Right lobe of liver (tissue), 4 donors: ENCODE measurements around the gene SCAND1.

Source experiments
- POLR2A ChIP-seq: fragments of 450-650 bp; IDR thresholded peaks from one replicate; pipeline ENCODE4 v1.6.1; 2017; ENCODE audit warnings: antibody characterized with exemption, mild to moderate bottlenecking
- TF ChIP-seq, protein P1 (sequence below), 4 donors: fragments of 200-600 bp in 3 of 4; fragments of 450-650 bp in 1 of 4; IDR thresholded peaks; one replicate each; pipeline versions ENCODE4 v1.5.1 to v1.8.0; 2016 to 2022; ENCODE audit warnings: antibody characterized with exemption in 4 of 4, mild to moderate bottlenecking in 2 of 4
- donor health status: DM: no; HTN: no; CAD: no.
- donor health status: DM: no; HTN: no; CAD: no.
- donor health status: DM: no; HTN: yes; CAD: no.

GRCh38 chr20:35908007-35908406 is 46.3 kb downstream of the SCAND1 start:
- no peak for TF ChIP-seq POLR2A
- TF ChIP-seq, protein P1, sequence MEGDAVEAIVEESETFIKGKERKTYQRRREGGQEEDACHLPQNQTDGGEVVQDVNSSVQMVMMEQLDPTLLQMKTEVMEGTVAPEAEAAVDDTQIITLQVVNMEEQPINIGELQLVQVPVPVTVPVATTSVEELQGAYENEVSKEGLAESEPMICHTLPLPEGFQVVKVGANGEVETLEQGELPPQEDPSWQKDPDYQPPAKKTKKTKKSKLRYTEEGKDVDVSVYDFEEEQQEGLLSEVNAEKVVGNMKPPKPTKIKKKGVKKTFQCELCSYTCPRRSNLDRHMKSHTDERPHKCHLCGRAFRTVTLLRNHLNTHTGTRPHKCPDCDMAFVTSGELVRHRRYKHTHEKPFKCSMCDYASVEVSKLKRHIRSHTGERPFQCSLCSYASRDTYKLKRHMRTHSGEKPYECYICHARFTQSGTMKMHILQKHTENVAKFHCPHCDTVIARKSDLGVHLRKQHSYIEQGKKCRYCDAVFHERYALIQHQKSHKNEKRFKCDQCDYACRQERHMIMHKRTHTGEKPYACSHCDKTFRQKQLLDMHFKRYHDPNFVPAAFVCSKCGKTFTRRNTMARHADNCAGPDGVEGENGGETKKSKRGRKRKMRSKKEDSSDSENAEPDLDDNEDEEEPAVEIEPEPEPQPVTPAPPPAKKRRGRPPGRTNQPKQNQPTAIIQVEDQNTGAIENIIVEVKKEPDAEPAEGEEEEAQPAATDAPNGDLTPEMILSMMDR (IDR thresholded peaks at IDR 0.05), result no peak
